DMS153 (cell line): Measurements from ENCODE around the gene PTGIR.

Source experiments
- DNase-seq: peaks from one replicate; lab custom pipeline; 2025; lab: John Stamatoyannopoulos, UW

PTGIR gene, protein sequence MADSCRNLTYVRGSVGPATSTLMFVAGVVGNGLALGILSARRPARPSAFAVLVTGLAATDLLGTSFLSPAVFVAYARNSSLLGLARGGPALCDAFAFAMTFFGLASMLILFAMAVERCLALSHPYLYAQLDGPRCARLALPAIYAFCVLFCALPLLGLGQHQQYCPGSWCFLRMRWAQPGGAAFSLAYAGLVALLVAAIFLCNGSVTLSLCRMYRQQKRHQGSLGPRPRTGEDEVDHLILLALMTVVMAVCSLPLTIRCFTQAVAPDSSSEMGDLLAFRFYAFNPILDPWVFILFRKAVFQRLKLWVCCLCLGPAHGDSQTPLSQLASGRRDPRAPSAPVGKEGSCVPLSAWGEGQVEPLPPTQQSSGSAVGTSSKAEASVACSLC

DNA sequence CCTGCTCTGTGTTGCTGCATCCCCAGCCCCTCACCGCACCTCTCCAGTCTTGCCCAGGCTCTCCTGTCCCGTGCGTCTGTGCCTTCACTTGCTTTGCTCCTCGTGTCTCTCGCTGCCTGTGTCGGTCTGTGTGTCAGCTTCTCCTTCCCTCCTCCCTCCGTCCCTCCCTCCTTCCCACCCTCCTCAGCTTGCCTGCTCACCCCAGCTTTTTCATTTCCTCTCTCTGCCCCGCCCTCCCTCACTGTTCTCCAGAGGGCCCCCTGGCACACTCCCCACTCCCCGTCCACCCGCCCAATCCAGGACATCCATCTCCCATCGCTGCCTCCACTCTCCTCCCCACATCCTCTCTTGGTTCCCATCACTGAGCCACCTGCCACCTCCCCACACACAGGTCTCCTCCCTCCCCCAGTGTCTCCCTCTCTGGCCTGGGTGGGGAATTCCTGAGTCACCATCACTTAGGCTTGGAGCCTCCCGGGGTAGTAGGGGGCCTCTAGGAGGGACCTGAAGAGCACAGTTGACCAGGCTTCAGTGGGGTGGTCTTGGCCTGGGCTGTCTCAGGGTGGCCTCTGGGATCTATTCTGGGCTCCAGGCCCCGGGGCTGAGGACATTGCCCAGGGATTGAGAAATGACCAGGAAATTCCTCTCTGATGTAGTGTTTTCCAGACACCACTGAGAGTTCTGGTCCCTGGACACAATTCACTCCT is at the start of gene PTGIR:
PTGIR (minus strand) TSS at position 132 of the 704 bp plus-strand sequence. CDS start 864 bp downstream, outside the sequence.
- DNase-seq = peak; percentile 36

DNA sequence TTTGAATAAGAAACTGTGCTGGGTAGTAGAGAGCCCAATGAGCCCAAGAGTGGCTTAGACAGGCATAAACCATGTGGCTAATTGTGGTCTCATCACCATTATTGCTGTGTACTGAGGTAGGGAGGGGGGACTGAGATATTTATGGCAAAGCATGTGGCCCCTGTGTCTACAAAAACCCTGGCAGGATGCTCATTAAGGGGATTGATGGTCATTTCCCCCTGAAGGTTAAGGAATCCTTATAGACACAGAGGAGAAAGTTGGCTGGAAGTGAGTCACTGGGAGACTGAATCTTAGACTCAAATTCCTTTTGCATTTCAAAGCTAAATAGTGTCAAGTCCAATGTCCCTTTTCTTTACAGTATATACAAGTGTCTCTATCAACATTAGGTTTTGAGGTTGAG is 45.9 kb upstream of the PTGIR start:
- DNase-seq = no peak

DNA sequence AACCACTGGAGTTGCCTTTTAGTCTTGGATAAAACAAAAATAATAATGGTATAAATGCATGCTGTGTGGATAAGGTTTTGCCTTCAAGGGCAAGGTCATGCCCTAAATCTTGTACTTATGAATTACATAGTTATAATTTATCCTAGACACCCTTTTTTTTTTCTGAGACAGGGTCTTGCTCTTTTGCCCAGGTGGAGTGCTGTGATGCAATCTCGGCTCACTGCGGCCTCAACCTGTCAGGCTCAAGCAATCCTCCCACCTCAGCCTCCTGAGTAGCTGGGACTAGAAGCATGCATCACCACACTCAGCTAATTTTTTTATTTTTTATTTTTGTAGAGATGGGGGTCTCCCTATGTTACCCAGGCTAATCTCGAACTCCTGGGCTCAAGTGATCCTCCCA is 43.8 kb upstream of the PTGIR start:
- no peak for DNase-seq

DNA sequence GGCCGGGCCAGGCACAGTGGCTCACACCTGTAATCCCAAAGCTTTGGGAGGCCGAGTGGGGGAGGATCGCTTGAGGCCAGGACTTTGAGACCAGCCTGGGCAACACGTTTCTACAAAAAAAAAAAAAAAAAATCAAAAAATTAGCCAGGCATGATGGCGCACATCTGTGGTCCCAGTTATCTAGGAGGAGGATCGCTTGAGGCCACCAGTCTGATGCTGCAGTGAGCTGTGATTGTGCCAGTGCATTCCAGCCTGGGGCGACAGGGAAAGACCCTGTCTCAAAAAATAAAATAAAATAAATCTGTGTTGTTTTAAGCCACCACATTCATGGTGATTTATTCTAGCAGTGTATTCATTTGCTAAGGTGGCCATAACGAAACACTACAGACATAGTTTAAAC is 40.2 kb upstream of the PTGIR start:
- no peak for DNase-seq

DNA sequence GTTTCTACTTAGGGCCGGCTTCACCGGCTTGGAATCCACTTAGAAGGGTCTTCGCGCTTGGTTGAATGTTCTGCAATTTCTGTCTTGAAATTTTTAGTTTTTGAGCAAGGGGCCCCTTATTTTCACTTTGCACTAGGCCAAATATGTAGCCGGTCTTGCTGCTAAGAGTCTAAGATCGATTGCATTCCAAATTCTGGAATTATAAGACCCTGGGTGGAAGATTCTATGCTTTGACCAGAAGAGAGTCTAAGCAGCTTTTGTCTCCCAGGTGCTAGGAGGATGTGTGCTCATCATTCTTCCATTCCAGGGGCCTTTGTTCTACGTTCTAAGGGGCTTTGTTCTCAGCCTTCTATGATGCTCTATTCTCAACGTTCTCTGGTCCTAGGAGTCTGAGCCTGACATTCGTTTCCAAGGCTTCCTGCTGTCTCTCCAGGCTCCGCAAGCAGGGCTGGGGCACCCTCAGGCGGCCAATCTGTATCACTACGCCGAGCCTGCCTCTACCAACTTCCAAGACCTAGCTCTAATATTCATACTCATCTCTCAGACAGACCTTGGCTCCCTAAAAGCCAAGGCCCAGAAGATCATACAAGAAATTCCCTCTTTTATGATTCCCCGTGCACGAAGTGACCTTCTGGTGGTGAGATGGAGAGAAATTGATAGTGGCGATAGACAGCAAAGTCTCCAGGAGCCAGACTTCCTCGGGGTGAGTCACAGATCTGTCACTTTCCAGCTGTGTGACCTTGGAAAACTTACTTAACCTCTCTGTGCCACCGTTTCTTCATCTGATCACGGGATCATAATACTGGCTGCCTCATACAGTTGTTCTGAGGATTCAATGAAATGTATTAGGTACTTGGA is 37.1 kb upstream of the PTGIR start:
- DNase-seq = peak; percentile 80

DNA sequence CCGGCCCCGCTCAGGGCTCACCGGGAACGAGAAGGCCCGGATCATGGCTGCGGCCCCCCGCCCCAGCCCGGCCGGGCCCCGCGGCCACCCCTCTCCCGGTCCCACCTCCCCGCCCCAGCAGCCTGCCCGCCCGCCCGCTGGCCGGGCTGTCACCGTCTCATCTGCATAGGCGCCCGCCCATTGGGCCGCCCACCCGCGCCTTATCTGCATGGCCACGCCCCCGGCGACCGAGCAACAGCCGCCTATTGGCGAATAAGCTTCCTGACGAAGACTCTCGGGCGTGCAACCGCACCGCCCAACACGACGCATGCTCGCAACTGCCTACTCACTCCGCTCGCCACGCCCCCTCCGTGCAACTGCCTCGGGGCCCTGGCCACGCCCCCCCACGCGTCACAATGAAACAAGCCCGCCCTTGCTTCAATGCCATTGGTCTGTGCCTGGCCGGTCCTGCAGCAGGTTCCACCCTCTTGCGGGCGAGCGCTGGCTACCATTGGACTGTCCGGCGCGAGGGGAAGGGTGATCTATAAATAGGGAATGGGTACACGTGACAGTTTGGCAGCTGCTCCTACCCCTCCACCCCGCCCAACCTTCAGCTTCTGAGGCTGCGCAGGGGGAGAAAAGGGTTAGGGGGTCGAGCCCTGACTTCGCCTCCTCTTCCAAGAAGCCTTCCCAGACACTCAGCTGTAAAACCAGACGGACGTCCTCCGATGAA is 36.3 kb upstream of the PTGIR start, which contains the start of gene DACT3:
DACT3 (minus strand) TSS at position 163 of the 712 bp plus-strand sequence; CDS start at position 45, 118 bp downstream.
- peak; percentile 100 for DNase-seq

DNA sequence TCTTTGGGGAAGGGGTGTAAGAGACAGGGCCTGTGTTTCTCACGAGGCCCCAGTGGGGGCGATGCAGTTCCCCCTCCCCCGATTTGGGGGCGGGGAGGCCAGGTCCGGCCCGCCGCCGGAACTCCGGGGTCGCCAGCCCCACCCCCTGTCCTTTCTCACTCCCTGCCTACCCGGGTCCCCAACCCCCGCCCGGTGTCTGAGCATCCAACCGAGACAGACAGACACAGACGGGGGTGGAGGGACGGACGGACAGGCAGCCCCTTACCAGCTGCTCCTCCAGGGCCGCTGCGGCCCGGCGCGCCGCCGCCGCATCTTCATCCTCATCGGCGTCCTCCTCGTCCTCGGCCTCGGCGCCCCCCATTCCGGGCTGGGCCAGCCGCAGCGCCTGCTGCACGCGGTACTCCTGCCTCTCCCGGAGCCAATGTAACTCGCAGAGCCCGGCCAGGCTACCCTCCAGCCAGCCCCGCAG is 35.7 kb upstream of the PTGIR start:
- DNase-seq = no peak

DNA sequence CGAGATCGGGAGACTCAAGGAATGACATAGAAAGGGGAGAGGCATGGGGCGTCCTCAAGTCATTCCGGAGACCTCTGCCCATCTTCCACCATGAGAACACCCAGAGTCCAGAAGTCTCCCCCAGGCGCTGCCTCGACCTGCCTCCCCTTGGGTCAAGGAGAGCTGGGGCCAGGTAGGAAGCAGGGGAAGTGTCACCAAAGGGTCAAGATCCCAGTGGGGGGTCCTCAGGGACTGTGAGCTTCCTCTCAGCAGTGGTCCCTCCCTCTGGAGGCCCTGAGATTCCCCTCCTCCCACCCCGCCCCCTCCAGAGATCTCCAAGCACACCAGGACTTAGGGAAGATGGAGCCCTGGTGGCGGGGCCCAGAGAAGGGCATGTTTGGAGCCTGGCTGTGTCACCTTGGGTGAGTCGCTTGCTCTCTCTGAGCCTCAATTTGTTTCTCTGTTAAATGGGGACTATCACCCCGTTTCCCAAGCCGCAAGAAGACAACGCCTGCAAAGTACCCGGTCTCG is 35.2 kb upstream of the PTGIR start:
- no peak for DNase-seq

DNA sequence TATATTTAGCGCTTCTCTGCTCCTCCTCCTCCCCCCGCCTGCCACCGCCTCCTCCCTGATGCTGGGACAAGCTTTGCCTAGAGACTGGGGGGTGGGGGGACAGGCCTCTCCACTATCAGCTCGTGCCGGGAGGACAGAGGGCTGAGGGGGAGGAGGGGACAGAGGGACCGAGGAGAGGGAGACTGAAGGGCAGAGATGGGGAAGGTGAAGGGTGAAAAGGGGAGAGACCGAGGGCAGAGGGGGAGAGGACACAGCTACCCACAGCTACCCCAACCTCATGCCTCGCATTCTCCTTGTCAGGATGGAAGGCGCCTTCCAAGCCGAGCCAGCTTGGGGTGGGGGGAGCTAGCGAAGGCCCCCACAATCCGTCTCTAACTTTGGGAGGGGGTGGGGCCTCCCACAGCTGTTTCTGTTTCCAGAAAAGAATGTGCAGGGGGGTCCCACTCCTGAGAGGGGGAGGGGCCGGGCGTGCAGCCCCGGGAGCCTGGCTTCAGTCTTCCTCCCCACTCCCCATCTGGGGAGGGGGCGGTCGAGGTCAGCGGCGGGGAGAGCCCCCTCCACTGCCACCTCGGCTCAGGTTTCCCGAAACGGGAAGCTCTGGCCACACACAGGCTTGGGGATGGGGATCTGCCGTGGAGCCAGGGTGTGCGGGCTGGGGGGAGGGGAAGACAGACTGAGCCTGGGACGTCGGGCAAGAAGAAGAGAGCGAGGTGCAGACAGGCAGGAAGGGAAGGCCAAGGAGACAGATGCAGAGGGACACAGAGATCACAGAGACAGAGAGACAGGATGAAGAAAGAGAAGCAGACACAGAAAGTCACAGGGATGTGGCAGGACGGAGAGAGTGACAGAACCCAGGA is 34.5 kb upstream of the PTGIR start:
- DNase-seq = no peak

DNA sequence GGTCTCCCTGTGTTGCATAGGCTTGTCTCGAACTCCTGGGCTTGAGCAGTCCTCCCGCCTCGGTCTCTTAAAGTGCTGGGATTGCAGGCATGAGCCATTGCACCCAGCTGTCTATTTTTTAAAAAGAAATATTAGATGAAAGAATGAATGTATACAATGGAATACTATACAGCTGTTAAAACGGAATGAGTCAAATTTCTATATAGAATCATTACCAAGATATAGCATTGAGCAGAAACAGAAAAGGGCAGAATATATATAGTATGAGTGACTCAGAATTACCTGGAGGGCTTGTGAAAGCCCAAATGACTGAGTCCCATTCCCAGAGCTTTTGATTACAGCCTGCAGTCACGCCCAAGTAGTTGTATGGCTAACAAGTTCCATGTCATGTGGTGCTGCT is 31.7 kb upstream of the PTGIR start:
- no peak for DNase-seq

DNA sequence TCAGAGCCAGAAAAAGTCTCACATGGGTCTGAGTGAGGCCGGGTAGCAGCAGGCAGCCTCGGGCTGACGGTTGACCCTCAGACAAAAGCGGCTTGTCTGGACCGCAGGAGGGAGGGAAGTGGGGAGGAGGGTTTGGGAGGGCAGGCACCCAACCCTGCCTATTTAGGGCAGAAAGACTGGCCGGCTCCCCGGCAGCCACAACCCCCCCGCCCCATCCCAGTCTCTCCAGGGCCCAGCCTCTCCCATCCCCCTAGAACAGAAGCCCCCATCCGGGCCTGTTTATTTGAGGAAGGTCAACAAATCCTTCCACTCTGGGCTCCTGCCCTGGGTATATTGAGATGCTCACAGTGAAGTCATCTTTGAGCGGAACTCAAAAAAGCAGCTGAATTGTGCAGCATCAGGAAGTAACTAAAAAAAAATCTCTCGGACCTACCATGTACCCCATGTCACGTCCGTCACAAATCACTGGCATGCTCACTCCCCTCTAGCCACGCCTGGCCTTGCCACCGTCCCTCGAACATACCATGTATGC is 29.8 kb upstream of the PTGIR start:
- DNase-seq = peak; percentile 44

DNA sequence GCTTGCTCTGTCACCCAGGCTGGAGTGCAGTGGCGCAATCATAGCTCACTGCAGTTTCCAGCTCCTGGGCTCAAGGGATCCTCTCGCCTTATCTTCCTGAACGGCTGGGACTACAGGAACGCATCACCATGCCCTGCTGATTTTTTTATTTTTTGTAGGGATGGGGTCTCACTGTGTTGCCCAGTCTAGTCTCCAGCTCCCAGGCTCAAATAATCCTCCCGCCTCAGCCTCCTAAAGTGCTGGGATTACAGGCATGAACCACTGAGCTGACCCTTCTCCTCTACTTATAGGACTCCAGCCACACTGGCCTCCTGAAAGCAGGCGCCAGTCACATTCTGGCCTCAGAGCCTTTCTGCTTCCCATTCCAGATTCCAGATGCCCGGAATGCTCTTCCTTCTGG is 25.6 kb upstream of the PTGIR start:
- DNase-seq = no peak

DNA sequence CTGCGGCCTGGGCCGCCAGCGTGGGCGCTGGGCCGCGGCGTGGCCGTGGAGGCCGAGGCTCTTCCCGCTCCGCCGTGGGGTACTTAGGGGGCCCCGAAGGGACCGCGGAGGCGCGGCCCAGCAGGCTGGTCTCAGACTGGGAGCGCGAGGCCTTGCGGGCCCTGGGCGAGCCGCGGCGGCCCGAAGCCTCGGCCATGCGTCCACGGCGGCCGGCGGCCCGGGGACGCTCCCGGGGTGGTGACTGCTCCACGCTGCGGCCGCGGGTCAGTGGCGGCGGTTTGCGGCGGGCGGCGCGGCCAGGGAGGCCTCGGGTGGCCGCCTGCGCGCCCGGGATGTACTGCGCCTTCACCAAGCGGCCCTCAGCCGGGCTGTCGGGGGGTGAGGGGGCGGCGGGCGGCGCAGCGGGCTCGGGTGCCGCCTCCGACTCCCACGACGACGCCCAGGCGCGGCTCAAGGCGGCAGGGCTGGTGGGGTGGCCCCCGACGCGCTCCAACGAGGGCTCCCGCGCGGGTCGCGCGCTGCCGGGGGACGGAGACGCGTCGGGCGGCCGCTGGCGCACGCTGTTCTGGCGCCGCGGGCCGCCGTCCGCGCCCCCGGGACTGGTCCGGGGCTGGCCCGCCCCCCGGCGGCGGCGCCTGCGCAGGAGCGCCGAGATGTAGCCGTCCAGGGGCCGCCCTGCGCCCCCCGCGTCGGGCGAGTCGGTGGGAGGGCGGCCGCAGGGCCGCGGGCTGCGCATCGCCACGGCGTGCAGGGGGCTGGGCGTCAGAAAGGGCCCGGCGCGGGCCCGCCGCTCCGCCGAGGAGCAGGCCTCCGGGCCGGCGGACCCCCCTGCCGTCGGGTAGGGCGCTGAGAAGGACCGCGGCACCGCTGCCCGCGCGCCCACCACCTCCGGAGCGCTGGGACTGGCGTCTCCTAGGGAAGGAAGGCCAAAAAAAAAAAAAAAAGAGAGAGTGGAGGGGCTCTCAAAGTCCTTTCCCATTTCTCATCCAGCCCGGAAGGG is 24.4 kb upstream of the PTGIR start:
- DNase-seq = no peak

DNA sequence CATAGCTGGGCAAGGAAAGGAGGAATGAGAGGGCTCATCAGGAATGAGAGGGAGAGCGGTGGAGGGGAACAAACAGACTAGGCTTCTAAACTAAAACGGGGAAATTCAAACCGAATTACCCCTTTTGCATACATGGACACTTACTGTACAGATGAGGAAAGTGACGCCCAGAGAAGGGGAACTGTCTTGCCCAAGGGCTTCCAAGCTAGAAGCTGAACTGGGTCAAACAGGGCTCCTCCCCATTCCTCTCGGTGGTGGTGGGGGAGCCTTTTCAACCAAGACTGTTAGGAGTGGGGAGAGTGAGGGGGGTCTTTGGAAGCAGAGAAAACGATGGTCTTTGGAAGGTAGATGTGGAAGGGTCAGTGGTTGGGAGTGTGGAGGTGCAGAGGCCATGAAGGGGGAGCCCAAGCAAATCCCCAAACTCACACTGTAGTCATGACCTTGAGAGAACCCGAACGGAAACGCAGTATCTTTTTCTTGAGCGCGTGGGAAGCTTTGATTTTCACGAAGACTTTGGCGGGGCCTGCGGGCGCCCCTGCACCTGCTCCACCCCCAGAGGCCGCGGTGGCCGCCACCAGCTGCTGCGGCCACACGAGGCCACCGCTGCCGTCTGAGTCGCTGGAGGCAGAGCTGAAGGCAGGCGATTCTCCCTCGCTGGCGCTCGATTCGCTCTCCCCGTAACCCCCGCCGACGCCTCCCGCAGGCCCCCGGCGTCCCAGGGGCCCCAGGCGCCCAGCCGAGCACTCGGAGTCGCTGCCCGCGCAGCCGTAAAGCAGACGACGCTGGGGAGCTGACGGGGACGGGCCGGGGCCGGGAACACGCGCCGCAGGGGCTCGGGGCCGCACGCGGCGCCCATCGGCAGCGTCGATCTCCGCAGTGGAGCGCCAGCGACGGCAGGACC is 23.4 kb upstream of the PTGIR start:
- no peak for DNase-seq

DNA sequence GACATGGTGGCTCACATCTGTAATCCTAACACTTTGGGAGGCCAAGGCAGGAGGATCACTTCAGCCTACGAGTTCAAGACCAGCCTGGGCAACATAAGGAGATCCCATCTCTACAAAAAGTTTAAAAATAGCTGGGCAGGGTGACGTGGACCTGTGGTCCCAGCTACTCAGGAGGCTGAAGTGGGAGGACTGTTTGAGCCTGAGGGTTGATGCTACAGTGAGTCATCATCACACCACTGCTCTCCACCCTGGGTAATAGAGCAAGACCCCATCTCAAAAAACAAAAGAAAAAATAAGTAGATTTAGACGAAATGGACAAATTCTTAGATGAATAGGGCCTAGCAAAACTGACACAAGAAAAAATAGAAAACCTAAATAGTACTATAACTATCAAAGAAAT is 21.5 kb upstream of the PTGIR start:
- DNase-seq = no peak

DNA sequence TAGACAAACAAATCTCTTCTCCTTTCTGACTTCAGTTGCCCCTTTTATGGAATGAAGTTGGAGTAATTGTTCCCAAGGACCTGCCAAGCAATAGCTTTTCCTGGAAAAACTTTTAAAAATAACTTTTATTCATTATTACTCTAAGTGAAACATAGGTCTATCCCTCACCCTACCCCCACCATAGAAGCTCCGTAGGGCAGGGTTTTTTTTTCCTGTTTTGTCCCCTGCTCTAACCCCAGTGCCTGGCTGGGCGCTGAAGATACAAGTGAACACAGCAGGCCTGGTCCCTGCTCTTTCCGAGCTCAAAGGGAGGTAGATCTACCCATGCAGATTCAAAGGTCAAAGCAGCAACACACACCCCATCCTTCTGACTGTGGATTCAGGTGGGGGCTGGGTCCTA is 19.8 kb upstream of the PTGIR start:
- no peak for DNase-seq

DNA sequence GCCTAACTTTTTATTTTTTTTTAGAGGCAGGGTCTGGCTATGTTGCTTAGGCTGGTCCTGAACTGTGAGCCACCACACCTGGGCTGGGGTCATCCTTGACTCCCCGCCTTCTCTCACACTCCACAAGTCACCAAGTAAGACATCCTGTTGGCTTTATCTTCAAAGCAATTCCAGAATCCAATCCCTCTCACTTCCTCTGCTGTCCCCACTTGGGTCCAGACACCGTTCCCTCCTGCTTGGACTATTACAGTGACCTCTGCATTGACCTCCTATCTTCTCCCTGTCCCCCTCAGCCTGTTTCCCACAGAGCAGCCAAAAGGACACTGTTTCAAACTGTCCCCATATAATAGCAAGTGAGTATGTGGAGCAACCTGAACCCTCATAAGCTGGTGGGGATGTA is 15.8 kb upstream of the PTGIR start:
- DNase-seq = no peak
